Measurements from ENCODE around the gene TSPAN15. TPM values are rescaled to one million over a fixed set of nuclear protein-coding genes. Genes with fewer than 3 reads are reported as not detected.
"Not testable (repeated sequence)": the region's sequence is repeated elsewhere in the genome, so short reads cannot be mapped to it uniquely, and the experiment has no call there.

Gene TSPAN15
- polyA plus RNA-seq, 1 donor (not counting 4 experiments of a cell fraction or from before 2014, with no cell fraction given): 2.1 TPM

DNA sequence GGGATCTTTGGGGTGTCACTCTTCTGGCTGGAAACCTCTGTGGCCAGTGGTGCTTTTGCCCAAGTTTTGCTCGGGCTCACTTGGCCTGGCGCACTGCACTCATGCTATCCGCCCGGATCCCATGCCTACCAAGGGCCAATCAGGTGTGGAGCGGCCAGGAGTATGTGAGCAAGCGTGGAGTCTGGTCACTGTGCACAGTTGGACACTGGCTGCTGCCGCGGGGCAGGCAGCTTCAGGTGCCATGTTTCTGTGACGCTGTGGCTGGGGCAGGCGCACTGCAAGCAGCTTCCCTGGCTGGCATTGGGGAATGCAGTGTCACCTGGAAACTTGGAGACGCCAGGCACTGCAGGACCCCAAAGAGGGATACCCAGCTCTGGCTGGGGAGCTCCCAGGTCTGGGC is 76.7 kb downstream of the TSPAN15 start:
- H3K4me2 ChIP-seq (ENCODE audit: control insufficient read depth, extremely low read depth, insufficient read depth, low read depth, low read length): no peak overlapping the region
- H3K9me1 ChIP-seq (ENCODE audit: control insufficient read depth, extremely low read depth, insufficient read depth, low read length): no peaks in the 10 kb centered on the region
- no peak for TF ChIP-seq EZH2 (IDR thresholded peaks at IDR 0.05; ENCODE audit: low read length)
- TF ChIP-seq, protein P1, sequence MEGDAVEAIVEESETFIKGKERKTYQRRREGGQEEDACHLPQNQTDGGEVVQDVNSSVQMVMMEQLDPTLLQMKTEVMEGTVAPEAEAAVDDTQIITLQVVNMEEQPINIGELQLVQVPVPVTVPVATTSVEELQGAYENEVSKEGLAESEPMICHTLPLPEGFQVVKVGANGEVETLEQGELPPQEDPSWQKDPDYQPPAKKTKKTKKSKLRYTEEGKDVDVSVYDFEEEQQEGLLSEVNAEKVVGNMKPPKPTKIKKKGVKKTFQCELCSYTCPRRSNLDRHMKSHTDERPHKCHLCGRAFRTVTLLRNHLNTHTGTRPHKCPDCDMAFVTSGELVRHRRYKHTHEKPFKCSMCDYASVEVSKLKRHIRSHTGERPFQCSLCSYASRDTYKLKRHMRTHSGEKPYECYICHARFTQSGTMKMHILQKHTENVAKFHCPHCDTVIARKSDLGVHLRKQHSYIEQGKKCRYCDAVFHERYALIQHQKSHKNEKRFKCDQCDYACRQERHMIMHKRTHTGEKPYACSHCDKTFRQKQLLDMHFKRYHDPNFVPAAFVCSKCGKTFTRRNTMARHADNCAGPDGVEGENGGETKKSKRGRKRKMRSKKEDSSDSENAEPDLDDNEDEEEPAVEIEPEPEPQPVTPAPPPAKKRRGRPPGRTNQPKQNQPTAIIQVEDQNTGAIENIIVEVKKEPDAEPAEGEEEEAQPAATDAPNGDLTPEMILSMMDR (optimal IDR thresholded peaks at IDR 0.05 in 1 of 3, IDR thresholded peaks at IDR 0.05 in 1 of 3, conservative IDR thresholded peaks at IDR 0.05 in 1 of 3; ENCODE audit: extremely low read depth in 1 of 3, insufficient read depth in 2 of 3, low read length in 3 of 3): no peak
- no peak overlapping the region for H2AFZ ChIP-seq (ENCODE audit: control insufficient read depth, low read length)
- no peak overlapping the region for H3K9ac ChIP-seq (ENCODE audit: control insufficient read depth, extremely low read depth, insufficient read depth, low read length)
- no peak overlapping the region for H3K4me3 ChIP-seq (ENCODE audit: control insufficient read depth in 2 of 3, extremely low read depth in 1 of 3, insufficient read depth in 2 of 3, low read depth in 1 of 3, low read length in 3 of 3)
- no peaks in the 10 kb centered on the region for H3K36me3 ChIP-seq (ENCODE audit: control insufficient read depth in 2 of 2, extremely low read depth in 1 of 2, insufficient read depth in 2 of 2, low read length in 2 of 2)
- dilution Hi-C loops (cut with MboI; ENCODE audit: extremely low pct_ligation_motif_present, low sequenced_read_pairs): no loop called here
- no peaks in the 10 kb centered on the region for H3K27me3 ChIP-seq (ENCODE audit: control insufficient read depth, extremely low read depth, insufficient read depth, low read length)
- no peaks in the 10 kb centered on the region for H3K9me3 ChIP-seq (ENCODE audit: control insufficient read depth, low read depth, low read length)
- FAIRE-seq (no peak), DNase-seq (ENCODE audit: low read depth, low spot score) (no peak)
- no peak overlapping the region for H3K27ac ChIP-seq (ENCODE audit: control insufficient read depth, insufficient read depth, low read length)
- H3K79me2 ChIP-seq (ENCODE audit: control insufficient read depth, insufficient read depth, low read length): no peaks in the 10 kb centered on the region
- H4K20me1 ChIP-seq (ENCODE audit: control insufficient read depth, extremely low read depth, insufficient read depth, low read length): no peaks in the 10 kb centered on the region
- no peaks in the 10 kb centered on the region for H3K4me1 ChIP-seq (ENCODE audit: control insufficient read depth, extremely low read depth, insufficient read depth, low read length)

DNA sequence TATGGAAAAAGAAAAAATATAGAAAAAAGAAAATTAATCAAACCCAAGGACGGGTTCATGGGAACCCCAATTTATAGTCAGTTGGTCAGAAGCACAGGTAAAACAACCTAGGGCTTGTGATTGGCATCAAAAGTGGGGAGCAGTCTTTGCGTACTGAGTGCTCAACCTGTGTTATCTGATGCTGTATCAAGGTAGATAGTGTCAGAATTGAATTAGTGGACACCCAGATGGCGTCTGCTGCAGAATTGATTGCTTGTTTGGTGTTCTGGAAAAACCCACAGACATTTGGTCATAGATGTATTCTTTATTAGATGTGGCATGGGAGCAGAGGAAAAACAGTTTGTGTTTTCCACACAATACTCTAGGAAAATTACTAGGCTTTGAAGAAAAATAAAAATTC is 82.4 kb downstream of the TSPAN15 start:
- DNase-seq (ENCODE audit: low read depth, low spot score) (no peak), FAIRE-seq (no peak)
- H2AFZ ChIP-seq (ENCODE audit: control insufficient read depth, low read length): no peak overlapping the region
- no peaks in the 10 kb centered on the region for H3K79me2 ChIP-seq (ENCODE audit: control insufficient read depth, insufficient read depth, low read length)
- H3K9me1 ChIP-seq (ENCODE audit: control insufficient read depth, extremely low read depth, insufficient read depth, low read length): no peaks in the 10 kb centered on the region
- dilution Hi-C loops (cut with MboI; ENCODE audit: extremely low pct_ligation_motif_present, low sequenced_read_pairs): no loop called here
- H3K4me2 ChIP-seq (ENCODE audit: control insufficient read depth, extremely low read depth, insufficient read depth, low read depth, low read length): no peak overlapping the region
- H3K36me3 ChIP-seq (ENCODE audit: control insufficient read depth in 2 of 2, extremely low read depth in 1 of 2, insufficient read depth in 2 of 2, low read length in 2 of 2): no peaks in the 10 kb centered on the region
- no peaks in the 10 kb centered on the region for H3K9me3 ChIP-seq (ENCODE audit: control insufficient read depth, low read depth, low read length)
- TF ChIP-seq, protein P1 (optimal IDR thresholded peaks at IDR 0.05 in 1 of 3, IDR thresholded peaks at IDR 0.05 in 1 of 3, conservative IDR thresholded peaks at IDR 0.05 in 1 of 3; ENCODE audit: extremely low read depth in 1 of 3, insufficient read depth in 2 of 3, low read length in 3 of 3): no peak
- no peak for TF ChIP-seq EZH2 (IDR thresholded peaks at IDR 0.05; ENCODE audit: low read length)
- no peaks in the 10 kb centered on the region for H3K4me1 ChIP-seq (ENCODE audit: control insufficient read depth, extremely low read depth, insufficient read depth, low read length)
- no peak overlapping the region for H3K4me3 ChIP-seq (ENCODE audit: control insufficient read depth in 2 of 3, extremely low read depth in 1 of 3, insufficient read depth in 2 of 3, low read depth in 1 of 3, low read length in 3 of 3)
- no peaks in the 10 kb centered on the region for H4K20me1 ChIP-seq (ENCODE audit: control insufficient read depth, extremely low read depth, insufficient read depth, low read length)
- peaks cover 3% of the 10 kb centered on the region for H3K27me3 ChIP-seq (ENCODE audit: control insufficient read depth, extremely low read depth, insufficient read depth, low read length)
- H3K27ac ChIP-seq (ENCODE audit: control insufficient read depth, insufficient read depth, low read length): no peak overlapping the region
- no peak overlapping the region for H3K9ac ChIP-seq (ENCODE audit: control insufficient read depth, extremely low read depth, insufficient read depth, low read length)

DNA sequence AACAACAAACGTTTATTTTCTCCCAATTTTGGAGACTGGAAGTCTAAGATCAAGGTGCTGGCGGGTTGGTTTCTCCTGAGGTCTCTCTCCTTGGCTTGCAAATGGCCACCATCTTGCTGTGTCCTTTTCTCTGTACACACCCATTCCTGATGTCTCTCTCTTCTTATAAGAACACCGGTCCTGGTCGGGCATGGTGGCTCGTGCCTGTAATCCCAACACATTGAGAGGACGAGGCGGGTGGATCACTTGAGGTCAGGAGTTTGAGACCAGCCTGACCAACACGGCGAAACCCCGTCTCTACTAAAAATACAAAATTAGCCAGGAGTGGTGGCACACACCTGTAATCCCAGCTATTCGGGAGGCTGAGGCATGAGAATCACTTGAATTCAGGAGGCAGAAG is 85.3 kb downstream of the TSPAN15 start:
- H3K36me3 ChIP-seq (ENCODE audit: control insufficient read depth in 2 of 2, extremely low read depth in 1 of 2, insufficient read depth in 2 of 2, low read length in 2 of 2); H3K9ac ChIP-seq (ENCODE audit: control insufficient read depth, extremely low read depth, insufficient read depth, low read length); H3K4me3 ChIP-seq (ENCODE audit: control insufficient read depth in 2 of 3, extremely low read depth in 1 of 3, insufficient read depth in 2 of 3, low read depth in 1 of 3, low read length in 3 of 3); H3K79me2 ChIP-seq (ENCODE audit: control insufficient read depth, insufficient read depth, low read length); H3K4me1 ChIP-seq (ENCODE audit: control insufficient read depth, extremely low read depth, insufficient read depth, low read length); H3K27ac ChIP-seq (ENCODE audit: control insufficient read depth, insufficient read depth, low read length); DNase-seq (ENCODE audit: low read depth, low spot score); H2AFZ ChIP-seq (ENCODE audit: control insufficient read depth, low read length); H3K4me2 ChIP-seq (ENCODE audit: control insufficient read depth, extremely low read depth, insufficient read depth, low read depth, low read length); H3K27me3 ChIP-seq (ENCODE audit: control insufficient read depth, extremely low read depth, insufficient read depth, low read length); dilution Hi-C loops (cut with MboI; ENCODE audit: extremely low pct_ligation_motif_present, low sequenced_read_pairs); H4K20me1 ChIP-seq (ENCODE audit: control insufficient read depth, extremely low read depth, insufficient read depth, low read length); H3K9me3 ChIP-seq (ENCODE audit: control insufficient read depth, low read depth, low read length); FAIRE-seq; H3K9me1 ChIP-seq (ENCODE audit: control insufficient read depth, extremely low read depth, insufficient read depth, low read length): not testable (repeated sequence)
